Stimulated activated naive CD8-positive, alpha-beta T cell treated with anti-CD3 and anti-CD28 coated beads, Interleukin-15, Interleukin-2, amounts not matched to agents 100 ng/mL and 50 ng/mL, for 24 hours (primary cell): ENCODE measurements around the gene C2orf49.

Experiments used
- H3K27ac Mint-ChIP-seq: one replicate; pipeline ENCODE4 v1.8.0; 2021; ENCODE audit warnings: mild to moderate bottlenecking, mixed read lengths
- H3K27me3 Mint-ChIP-seq: one replicate; pipeline ENCODE4 v1.8.0; 2021; ENCODE audit warnings: mixed read lengths
- H3K36me3 Mint-ChIP-seq: one replicate; pipeline ENCODE4 v1.8.0; 2021; ENCODE audit warnings: low read depth, mixed read lengths
- H3K4me1 Mint-ChIP-seq: one replicate; pipeline ENCODE4 v1.8.0; 2021; ENCODE audit warnings: low read depth, mixed read lengths
- H3K4me3 Mint-ChIP-seq: one replicate; pipeline ENCODE4 v1.8.0; 2021; ENCODE audit warnings: mild to moderate bottlenecking, mixed read lengths
- H3K9me3 Mint-ChIP-seq: one replicate; pipeline ENCODE4 v1.8.0; 2021; ENCODE audit warnings: mixed read lengths

Gene C2orf49

DNA sequence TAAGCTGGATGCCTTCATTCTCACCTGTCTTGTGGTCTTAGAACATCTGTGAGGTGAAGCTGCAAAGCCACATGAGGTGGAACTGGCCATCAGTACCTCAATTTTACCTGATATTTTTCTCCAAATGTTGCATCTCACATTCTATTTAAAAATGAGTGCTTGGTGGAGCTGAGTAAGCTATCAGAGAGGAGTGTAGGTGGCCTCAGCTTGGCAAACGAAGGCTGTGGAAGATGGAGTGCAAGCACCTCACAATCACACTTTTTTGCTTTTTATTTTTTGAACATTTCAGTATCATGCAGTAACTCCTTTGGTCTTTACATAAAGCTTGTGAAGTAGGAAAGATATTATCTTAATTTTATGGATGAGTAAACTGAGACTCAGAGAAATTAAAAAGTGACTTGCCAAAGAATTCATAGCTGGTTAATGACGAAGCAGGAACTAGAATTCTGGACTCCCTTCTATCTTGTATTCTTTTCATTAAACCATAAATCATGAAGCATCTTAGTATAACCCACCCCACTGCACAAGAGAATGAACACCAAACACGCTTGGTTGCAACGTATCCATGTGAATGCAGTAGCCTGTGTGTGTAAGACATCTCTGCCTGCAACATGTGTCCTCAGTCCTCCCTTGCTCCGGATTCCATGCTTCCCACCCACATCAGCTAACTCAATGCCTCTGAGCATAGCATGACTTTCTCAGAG is 27.2 kb downstream of the C2orf49 start:
- no peak overlapping the region for H3K27ac Mint-ChIP-seq
- H3K4me3 Mint-ChIP-seq = no peak overlapping the region
- no peaks in the 10 kb centered on the region for H3K27me3 Mint-ChIP-seq
- H3K9me3 Mint-ChIP-seq = no peaks in the 10 kb centered on the region
- H3K4me1 Mint-ChIP-seq = peaks cover 12% of the 10 kb centered on the region
- peaks cover 19% of the 10 kb centered on the region for H3K36me3 Mint-ChIP-seq

DNA sequence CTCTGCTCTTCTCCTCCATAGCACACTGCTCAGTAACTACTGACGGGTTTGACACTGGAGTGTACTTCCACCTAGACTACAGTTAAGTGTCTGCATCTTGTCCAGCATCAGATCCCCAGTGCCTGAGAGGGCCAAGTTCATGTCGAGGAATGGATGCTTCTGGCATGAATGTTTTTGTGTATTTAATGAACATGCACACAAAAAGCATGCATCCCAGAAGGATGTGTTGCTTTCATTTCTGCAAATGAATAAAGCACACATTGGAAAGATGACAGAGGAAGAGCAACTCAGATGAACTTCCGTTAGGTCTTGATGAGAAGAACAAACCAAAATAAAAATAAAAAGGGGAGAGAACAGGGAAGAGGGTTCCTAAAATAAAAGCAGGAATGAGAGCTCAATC is 27.9 kb downstream of the C2orf49 start:
- H3K27ac Mint-ChIP-seq = no peak overlapping the region
- no peak overlapping the region for H3K4me3 Mint-ChIP-seq
- peaks cover 15% of the 10 kb centered on the region for H3K36me3 Mint-ChIP-seq
- H3K27me3 Mint-ChIP-seq = no peaks in the 10 kb centered on the region
- H3K9me3 Mint-ChIP-seq = no peaks in the 10 kb centered on the region
- H3K4me1 Mint-ChIP-seq = peaks cover 18% of the 10 kb centered on the region

DNA sequence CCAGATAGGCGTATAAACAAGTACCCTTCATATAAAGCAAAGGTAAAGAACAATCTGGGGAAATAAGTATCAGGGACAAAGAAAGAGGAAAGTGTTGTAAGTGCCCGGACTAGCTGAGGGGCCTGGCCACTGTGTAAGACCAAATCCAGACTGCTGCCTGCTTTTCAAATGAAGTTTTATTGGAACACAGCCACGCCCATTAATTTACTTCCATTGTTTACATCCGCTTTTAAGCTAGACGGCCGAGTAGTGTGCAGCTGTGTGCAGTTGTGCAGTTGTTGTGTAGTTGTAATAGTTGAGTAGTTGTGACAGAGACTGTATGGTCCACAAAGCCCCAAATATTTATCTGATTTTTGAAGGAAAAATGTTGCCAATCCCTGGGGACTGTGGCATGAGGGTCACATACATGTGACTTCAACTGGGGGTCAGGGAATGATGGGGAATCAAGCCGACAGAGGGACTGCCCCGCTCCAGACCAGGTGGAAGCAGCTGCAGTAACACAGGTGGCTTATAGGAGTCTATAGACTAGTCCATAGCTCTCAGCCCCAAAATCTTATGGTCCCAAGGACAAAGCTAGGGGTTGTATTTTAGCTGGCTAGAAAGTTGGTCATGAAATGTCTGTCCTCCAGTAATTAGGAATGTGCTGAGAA is 31.5 kb downstream of the C2orf49 start:
- peaks cover 9% of the 10 kb centered on the region for H3K4me1 Mint-ChIP-seq
- peaks cover 3% of the 10 kb centered on the region for H3K36me3 Mint-ChIP-seq
- H3K27me3 Mint-ChIP-seq = no peaks in the 10 kb centered on the region
- H3K4me3 Mint-ChIP-seq = no peak overlapping the region
- no peak overlapping the region for H3K27ac Mint-ChIP-seq
- H3K9me3 Mint-ChIP-seq = no peaks in the 10 kb centered on the region

DNA sequence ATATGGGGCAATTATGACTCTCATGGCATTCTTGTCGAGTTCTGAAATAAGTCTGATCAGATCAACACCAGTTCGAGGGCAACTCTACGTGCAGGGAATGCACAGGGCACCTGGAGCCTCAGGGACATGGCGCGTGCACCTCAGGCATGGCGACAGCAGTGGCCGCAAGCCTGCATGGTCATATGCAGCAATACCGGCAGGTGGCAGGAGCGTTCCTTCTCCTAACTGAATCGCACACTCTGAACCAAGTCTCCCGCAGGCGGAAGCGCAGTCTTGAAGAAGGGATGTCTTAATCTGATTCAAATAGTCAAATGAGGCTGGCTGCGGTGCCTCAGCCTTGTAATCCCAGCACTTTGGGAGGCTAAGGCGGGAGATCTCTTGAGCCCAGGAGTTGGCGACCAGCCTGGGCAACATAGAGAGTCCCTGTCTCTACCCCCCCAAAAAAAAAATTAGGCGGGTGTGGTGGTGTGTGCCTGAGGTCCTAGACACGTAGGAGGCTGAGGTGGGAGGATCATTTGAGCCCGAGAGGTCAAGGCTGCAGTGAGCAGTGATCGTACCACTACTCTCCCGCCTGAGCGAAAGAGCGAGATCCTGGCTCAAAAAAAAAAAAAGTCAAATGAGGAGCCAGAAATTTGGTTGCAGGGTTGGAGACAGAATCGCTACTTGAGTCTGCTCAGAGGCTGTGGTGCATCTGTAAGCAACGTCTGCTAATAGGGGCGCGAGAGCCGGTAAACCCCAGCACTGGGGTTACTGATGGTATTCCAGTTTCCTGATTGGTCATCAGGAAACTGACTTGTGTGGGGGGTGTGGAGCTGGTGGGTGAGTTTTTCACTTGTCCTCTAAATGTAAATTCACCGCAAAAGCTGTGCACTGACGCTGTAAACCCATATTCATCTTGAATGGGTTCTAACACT is 32.7 kb downstream of the C2orf49 start:
- Mint-ChIP-seq H3K4me3 (no peak overlapping the region), H3K36me3 (peaks cover 3% of the 10 kb centered on the region), H3K4me1 (peaks cover 13% of the 10 kb centered on the region), H3K9me3 (no peaks in the 10 kb centered on the region), H3K27me3 (no peaks in the 10 kb centered on the region), H3K27ac (no peak overlapping the region)

DNA sequence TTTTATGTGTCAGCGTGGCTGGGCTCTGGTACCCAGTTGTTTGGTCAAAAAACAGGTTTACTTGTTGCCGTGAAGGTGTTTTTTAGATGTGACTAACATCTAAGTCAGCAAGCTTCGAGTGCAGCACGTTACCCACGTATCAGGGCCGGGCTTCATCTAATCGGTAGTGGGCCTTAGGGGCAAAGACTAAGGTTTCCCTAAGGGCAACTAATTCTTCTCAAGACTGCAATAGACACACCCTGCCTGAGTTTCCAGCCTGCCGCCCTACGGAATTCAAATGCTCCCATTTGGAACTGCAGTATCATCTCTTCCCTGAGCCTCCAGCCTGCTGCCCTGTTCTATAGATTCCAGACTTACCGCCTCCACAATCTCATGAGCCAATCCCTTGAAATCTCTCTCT is 33.8 kb downstream of the C2orf49 start:
- H3K4me3 Mint-ChIP-seq = no peak overlapping the region
- H3K9me3 Mint-ChIP-seq = no peaks in the 10 kb centered on the region
- peaks cover 3% of the 10 kb centered on the region for H3K36me3 Mint-ChIP-seq
- no peaks in the 10 kb centered on the region for H3K27me3 Mint-ChIP-seq
- no peak overlapping the region for H3K27ac Mint-ChIP-seq
- peaks cover 13% of the 10 kb centered on the region for H3K4me1 Mint-ChIP-seq

DNA sequence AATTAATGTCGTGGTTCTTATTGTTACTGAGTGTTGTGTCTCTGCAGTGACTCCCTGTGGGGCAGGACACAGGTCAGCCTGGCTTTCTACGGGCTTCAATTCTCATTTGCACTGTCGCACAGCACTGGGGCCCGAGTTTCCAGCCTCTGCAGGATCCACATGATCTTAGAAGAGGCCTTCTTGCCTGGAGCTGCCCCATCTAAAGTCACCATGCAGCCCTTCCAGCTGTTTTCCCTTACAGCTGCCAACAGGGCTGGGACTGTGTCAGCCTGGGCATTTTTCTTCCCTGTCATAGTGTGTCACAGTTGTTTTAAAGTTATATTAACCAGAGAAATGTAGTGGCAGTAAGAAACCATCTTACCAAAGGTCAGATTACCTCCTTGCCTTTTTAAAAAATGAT is 34.5 kb downstream of the C2orf49 start:
- Mint-ChIP-seq H3K27ac (no peak overlapping the region), H3K27me3 (no peaks in the 10 kb centered on the region), H3K4me3 (no peak overlapping the region), H3K4me1 (peaks cover 13% of the 10 kb centered on the region), H3K36me3 (peaks cover 3% of the 10 kb centered on the region), H3K9me3 (no peaks in the 10 kb centered on the region)

DNA sequence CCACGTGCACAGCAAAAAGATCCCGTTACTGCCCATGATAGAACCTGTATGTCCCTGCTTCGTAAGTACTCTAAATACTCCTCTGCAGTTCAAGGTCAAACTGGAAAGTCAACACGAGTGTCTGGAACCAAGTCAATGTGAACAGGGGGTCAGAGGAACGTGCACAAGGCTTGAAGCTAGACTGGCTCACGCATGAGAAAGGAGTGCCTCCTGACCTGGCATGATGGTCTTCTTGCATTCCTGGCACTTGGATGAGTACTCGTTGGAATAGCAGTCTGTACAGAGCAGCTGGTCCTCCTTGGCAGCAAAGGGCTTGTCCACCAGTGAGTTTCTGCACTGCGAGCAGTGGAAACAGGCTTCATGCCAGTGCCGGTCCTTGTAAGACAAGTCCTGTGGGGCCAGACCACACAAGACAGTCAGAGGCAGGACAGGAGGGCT is 36.0 kb downstream of the C2orf49 start:
- no peaks in the 10 kb centered on the region for H3K36me3 Mint-ChIP-seq
- no peak overlapping the region for H3K27ac Mint-ChIP-seq
- H3K9me3 Mint-ChIP-seq = no peaks in the 10 kb centered on the region
- H3K4me3 Mint-ChIP-seq = no peak overlapping the region
- H3K4me1 Mint-ChIP-seq = peaks cover 13% of the 10 kb centered on the region
- no peaks in the 10 kb centered on the region for H3K27me3 Mint-ChIP-seq

DNA sequence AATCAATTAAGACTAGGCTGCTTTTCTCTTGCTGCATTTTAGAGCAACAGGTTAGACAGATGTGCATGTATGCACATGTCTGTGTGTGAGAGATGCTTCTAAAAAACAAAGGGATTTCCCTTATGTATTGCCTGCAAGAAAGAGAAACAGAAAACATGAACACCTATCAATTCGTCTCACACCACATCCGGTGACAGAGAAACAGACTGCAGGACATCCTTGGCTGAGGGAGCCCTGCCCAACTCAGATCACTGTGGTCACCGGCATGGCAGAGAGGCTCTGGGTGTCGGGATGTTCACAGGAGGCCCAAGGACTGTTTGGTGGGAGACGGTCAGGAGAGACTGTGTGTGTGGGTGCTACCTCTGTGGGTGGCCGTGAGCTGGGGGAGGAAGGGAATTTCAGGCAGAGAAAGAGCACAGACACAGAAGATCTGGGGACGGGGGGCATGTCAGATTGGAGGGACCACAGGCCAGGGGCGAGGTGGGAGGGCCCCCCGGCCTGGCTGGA is 36.6 kb downstream of the C2orf49 start:
- no peaks in the 10 kb centered on the region for H3K9me3 Mint-ChIP-seq
- no peaks in the 10 kb centered on the region for H3K27me3 Mint-ChIP-seq
- H3K36me3 Mint-ChIP-seq = no peaks in the 10 kb centered on the region
- peak overlapping the region; percentile 50 for H3K4me3 Mint-ChIP-seq
- peaks cover 13% of the 10 kb centered on the region for H3K4me1 Mint-ChIP-seq
- peak overlapping the region; percentile 77 for H3K27ac Mint-ChIP-seq

DNA sequence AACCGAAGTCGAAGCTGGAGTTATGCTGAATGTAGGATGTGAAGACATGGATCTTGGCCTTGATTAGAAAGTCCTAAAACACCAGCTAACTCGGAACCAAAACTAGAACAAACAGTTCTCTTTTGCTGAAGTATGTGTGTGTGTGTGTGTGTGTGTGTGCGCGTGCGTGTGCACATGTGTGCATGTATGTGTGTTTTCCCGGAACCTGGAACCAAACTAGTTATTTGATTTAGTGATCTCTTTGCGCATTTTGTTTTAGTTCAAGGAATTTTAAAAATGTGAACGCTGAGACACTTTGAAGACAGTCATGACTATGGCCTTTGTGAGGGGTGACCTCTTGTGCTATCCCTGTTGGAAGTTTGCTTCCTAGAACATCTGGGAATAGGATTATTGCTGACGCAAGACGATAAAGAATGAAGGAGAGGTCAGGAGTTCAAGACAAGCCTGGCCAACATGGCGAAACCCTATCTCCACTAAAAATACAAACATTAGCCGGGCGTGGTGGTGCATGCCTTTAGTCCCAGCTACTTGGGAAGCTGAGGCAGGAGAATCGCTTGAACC is 37.7 kb downstream of the C2orf49 start:
- H3K36me3 Mint-ChIP-seq = peaks cover 6% of the 10 kb centered on the region
- H3K4me3 Mint-ChIP-seq = no peak overlapping the region
- no peak overlapping the region for H3K27ac Mint-ChIP-seq
- peaks cover 6% of the 10 kb centered on the region for H3K4me1 Mint-ChIP-seq
- H3K27me3 Mint-ChIP-seq = no peaks in the 10 kb centered on the region
- H3K9me3 Mint-ChIP-seq = no peaks in the 10 kb centered on the region

DNA sequence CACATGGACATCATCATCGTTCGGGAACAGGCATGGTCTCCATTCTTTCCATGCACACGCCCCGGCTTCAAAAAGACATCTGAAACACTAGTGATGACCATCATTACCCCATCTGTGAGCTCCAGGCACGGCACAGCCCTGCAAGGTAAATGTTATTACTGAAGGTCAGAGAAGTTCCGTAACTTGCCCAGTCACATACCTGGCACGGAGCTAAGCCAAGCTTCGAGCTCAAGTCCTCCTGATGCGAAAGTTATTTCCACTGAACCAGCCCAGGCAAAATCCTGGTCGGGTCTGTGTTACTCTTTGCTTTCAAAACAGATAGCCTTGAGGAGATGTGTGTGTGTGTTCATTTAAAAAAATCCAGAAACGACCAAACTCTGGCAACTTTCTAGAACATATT is 38.7 kb downstream of the C2orf49 start:
- Mint-ChIP-seq H3K4me1 (peaks cover 13% of the 10 kb centered on the region), H3K27ac (no peak overlapping the region), H3K36me3 (peaks cover 6% of the 10 kb centered on the region), H3K9me3 (no peaks in the 10 kb centered on the region), H3K4me3 (no peak overlapping the region), H3K27me3 (no peaks in the 10 kb centered on the region)

DNA sequence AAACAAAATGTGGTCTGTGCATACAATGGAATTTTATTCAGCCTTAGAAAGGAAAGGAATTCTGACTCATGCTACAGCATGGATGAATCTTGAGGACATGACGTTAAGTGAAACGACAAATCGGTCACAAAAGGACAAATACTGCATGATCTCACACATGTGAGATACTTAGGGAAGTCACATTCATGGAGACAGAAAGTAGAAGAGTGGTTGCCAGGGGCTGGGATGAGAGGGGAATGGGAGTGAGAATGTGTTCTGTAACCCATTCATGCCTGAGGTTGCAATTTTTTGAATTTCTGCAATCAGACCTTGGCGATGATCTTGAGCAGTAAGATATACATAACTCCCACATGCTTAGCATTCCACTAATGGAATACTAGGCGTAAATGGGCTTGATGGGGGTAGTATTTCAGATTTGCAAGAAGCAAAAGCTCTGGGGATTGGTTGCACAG is 39.5 kb downstream of the C2orf49 start:
- H3K4me3 Mint-ChIP-seq = no peak overlapping the region
- H3K9me3 Mint-ChIP-seq = no peaks in the 10 kb centered on the region
- H3K36me3 Mint-ChIP-seq = peaks cover 6% of the 10 kb centered on the region
- no peaks in the 10 kb centered on the region for H3K27me3 Mint-ChIP-seq
- peaks cover 15% of the 10 kb centered on the region for H3K4me1 Mint-ChIP-seq
- no peak overlapping the region for H3K27ac Mint-ChIP-seq

DNA sequence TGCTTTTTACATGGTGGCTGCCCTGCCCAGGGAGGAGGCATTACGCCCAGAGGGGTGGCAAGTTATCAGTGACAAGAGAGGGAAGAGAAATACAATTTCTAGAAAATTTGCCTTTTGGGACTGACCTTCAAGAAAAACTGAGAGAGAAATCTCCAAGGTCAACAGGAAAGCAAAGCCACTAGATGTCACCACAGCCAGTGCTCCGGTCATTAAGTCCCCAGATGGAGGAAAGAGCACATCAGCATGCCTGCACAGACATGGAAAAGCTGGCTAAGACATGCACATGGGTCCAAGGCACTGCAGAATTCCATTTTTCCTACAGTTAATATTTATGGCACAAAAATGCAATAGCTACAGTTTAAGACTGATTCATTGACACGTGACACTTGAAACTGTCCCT is 40.5 kb downstream of the C2orf49 start:
- Mint-ChIP-seq H3K27me3 (no peaks in the 10 kb centered on the region), H3K36me3 (peaks cover 6% of the 10 kb centered on the region), H3K4me3 (no peak overlapping the region), H3K4me1 (peaks cover 15% of the 10 kb centered on the region), H3K27ac (no peak overlapping the region), H3K9me3 (no peaks in the 10 kb centered on the region)

DNA sequence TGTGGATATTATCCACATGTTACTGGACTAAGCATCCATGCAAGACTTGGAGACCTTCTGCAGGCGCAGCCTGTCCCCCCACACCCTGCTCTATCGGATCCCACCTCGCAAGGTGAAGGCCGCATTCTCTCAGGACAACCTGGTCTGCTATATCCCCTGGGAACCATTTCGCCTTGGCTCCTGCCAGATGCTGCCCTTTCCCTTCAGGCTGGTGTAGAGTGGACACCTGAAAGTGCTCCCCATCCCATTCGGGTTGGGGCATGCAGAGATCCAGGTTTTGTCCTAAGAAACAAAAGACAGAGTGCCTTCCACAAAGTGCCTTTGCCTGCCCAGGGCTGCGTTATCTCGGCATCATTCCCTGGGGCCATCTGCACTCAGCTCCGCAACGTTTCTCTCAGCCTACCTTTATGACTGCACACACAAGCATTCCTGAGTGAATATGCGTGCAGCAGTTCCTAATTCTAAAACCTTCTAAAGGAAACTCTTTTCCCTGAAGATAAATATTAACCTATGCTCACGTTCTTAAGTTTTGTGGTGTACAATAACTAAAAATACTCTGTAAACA is 41.0 kb downstream of the C2orf49 start:
- Mint-ChIP-seq H3K27me3 (no peaks in the 10 kb centered on the region), H3K9me3 (no peaks in the 10 kb centered on the region), H3K4me1 (peaks cover 15% of the 10 kb centered on the region), H3K4me3 (no peak overlapping the region), H3K27ac (no peak overlapping the region), H3K36me3 (peaks cover 6% of the 10 kb centered on the region)

DNA sequence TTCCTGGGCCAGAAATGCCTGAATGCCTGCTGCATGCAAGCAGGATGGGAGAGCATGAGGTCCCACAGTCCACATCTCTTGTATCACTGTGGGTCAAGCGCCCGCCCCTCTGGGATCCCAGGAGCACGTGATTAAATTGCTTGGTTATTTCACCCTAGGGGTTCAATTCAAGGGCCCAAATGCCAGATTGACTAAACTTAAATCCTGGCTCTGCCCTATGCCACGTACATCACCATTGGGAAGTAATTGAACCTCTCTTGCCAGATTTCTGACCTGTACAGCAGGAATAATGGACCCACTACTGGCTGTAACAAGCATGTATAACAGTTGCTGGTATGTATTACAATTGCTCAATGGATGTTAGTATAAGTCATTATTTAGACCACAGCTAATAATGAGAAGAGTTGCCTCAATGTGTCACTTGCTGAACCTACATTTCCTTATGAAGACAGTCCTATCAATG is 41.6 kb downstream of the C2orf49 start:
- H3K27me3 Mint-ChIP-seq = no peaks in the 10 kb centered on the region
- no peak overlapping the region for H3K4me3 Mint-ChIP-seq
- peaks cover 6% of the 10 kb centered on the region for H3K36me3 Mint-ChIP-seq
- H3K9me3 Mint-ChIP-seq = no peaks in the 10 kb centered on the region
- H3K4me1 Mint-ChIP-seq = peaks cover 12% of the 10 kb centered on the region
- H3K27ac Mint-ChIP-seq = no peak overlapping the region
